Testis (tissue), 3 donors: ENCODE measurements around the gene STK39. TPM values are rescaled to one million over a fixed set of nuclear protein-coding genes. Genes with fewer than 3 reads are reported as not detected.

Experiments
- DNase-seq: peaks from one replicate; pipeline ENCODE4 v3.0.0-alpha.2; 2019
- H3K27ac ChIP-seq, 2 donors: fragments of 200-600 bp; sonication (generic); one replicate each; pipeline ENCODE4 v1.5.1; 2019
- H3K27me3 ChIP-seq: fragments of 200-600 bp; sonication (generic); one replicate; pipeline ENCODE4 v1.5.1; 2019
- H3K36me3 ChIP-seq: fragments of 200-600 bp; sonication (generic); one replicate; pipeline ENCODE4 v1.5.1; 2017; ENCODE audit warnings: low read depth; ENCODE audit errors: missing control alignments
- H3K4me1 ChIP-seq: fragments of 200-600 bp; sonication (generic); one replicate; pipeline ENCODE4 v1.5.1; 2019
- H3K4me3 ChIP-seq, 2 donors: fragments of 200-600 bp; sonication (generic); one replicate each; pipeline ENCODE4 v1.5.1; 2017 to 2019
- H3K9me3 ChIP-seq: fragments of 200-600 bp; sonication (generic); one replicate; pipeline ENCODE4 v1.5.1; 2017
- POLR2A ChIP-seq: fragments of 450-650 bp; IDR thresholded peaks from one replicate; pipeline ENCODE4 v1.6.1; 2017; ENCODE audit warnings: antibody characterized with exemption, mild to moderate bottlenecking, moderate library complexity
- WGBS, 2 donors: methylation state at CpG; one replicate each; pipeline ENCODE4 v1.1.5; 2018; 5-methylcytosine and 5-hydroxymethylcytosine counted together
- intact Hi-C: fragments of 100-400 bp; cut with DNase I; formaldehyde crosslinking; loops from one replicate; pipeline ENCODE4 v1.15.1; 2023; ENCODE audit warnings: low total_unique reads
- polyA plus RNA-seq: library from polyadenylated mRNA; stranded (reverse); fragments of 350-450 nt; fragmentation: Illumina TruSeq; extraction: RNeasy Lipid Tissue Mini Kit (QIAGEN cat#74804); gene quantifications from one replicate; pipeline ENCODE4 v1.2.3, GENCODE V29; 2014; ENCODE audit warnings: low read depth, low replicate concordance; ENCODE audit not compliant: insufficient read depth
- total RNA-seq, 2 donors: library from RNA; depleted of rRNA; stranded (reverse); fragments of >200 nt; gene quantifications; one replicate each; pipeline ENCODE4 v1.2.3, GENCODE V29; 2016
- TF ChIP-seq, protein P1 (sequence below), 3 experiments: fragments of 450-650 bp in 2 of 3; fragments of 200-600 bp in 1 of 3; sonication (generic) in 1 of 3; IDR thresholded peaks; one replicate each; pipeline ENCODE4 v1.5.1; 2016 to 2019; ENCODE audit warnings: antibody characterized with exemption in 3 of 3, mild to moderate bottlenecking in 2 of 3, moderate library complexity in 1 of 3

The STK39 gene
- total and polyA plus RNA-seq, 3 donors from 2014 or later: 26.4 to 70.7 (median 41.8) TPM

DNA sequence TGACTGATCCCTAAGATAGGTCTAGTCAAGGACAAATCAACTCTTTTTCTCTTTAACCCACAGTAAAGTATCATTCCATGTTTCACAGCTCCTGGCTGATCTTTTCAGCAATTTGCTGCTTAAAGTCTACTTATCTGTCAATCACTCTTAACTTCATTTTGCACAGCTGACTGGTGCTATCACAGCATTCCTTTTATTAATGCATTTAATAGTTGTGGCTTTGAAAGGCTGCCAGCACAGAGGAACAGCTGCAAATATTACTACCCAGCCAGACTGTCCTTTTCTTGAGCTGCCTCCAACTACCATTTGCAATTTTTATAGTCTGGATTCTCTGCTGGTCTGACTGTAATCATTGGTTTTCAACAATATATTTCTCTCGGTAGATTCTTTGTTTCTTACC is 303.5 kb downstream of the STK39 start:
- Histone ChIP-seq H3K27ac (no peak overlapping the region), H3K27me3 (no peaks in the 10 kb centered on the region), H3K4me1 (peaks cover 6% of the 10 kb centered on the region), H3K4me3 (no peak overlapping the region), H3K9me3 (no peaks in the 10 kb centered on the region), H3K36me3 (no peaks in the 10 kb centered on the region)
- 67 to 77% methylated on average over 1 of the region's 1 CpG for WGBS, 2 donors
- DNase-seq: no peak
- TF ChIP-seq, protein P1, sequence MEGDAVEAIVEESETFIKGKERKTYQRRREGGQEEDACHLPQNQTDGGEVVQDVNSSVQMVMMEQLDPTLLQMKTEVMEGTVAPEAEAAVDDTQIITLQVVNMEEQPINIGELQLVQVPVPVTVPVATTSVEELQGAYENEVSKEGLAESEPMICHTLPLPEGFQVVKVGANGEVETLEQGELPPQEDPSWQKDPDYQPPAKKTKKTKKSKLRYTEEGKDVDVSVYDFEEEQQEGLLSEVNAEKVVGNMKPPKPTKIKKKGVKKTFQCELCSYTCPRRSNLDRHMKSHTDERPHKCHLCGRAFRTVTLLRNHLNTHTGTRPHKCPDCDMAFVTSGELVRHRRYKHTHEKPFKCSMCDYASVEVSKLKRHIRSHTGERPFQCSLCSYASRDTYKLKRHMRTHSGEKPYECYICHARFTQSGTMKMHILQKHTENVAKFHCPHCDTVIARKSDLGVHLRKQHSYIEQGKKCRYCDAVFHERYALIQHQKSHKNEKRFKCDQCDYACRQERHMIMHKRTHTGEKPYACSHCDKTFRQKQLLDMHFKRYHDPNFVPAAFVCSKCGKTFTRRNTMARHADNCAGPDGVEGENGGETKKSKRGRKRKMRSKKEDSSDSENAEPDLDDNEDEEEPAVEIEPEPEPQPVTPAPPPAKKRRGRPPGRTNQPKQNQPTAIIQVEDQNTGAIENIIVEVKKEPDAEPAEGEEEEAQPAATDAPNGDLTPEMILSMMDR (IDR thresholded peaks at IDR 0.05): no peak
- no peak for TF ChIP-seq POLR2A
- intact Hi-C loops: no loop called here

DNA sequence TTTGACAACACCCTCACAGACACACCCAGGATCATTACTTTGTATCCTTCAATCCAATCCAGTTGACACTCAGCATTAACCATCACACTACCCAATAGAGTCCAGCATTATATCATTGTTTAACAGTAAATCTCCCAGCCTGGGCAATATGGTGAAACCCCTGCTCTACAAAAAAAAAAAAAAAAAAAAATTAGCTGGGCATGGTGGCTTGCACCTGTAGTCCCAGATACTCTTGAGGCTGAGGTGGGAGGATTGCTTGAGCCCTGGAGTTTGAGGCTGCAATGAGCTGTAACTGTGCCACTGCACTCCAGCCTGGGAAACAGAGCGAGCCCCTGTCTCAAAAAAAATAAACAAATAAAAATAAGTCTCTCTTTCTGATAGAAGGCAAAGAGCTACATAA is 304.0 kb downstream of the STK39 start:
- DNase-seq: no peak
- Histone ChIP-seq H3K4me1 (peaks cover 6% of the 10 kb centered on the region), H3K9me3 (no peaks in the 10 kb centered on the region), H3K4me3 (no peak overlapping the region), H3K27me3 (no peaks in the 10 kb centered on the region), H3K27ac (no peak overlapping the region), H3K36me3 (no peaks in the 10 kb centered on the region)
- no peak for TF ChIP-seq POLR2A
- TF ChIP-seq, protein P1 (IDR thresholded peaks at IDR 0.05): no peak
- intact Hi-C loops: no loop called here
- 90 to 92% methylated on average over 1 of the region's 1 CpG for WGBS, 2 donors

DNA sequence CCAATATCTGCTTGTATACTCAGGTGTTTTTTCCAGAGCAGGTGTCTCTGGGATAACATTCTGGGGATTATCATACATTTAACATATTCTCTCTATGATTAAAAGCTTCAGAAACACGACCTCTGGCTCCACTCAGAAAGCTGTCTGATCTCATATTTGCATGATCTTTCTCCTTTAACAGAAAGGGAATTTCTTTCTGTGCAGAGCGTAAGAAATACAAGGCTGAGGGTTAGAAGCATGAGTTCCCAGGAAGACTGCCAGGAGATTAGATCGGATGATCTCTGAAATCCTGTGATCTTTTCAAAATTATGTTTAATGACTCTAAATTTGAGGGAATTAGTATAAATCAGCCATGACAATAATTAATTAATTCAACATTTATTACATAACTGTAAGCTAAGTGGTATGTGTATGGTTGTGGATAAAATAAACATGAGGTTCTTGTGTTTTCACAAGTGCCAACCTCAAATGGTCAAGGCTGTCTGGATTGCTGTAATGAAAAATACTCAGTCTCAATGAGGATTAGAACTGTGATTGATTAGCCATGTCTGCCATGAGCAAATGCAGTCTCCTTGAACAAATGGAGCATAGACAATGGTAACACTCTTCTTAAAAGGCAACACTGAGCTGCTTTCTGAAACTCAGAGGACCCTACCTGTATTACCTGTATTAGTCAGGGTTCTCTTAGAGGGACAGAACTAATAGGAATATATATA is 304.9 kb downstream of the STK39 start:
- H3K27ac ChIP-seq: no peak overlapping the region
- peaks cover 6% of the 10 kb centered on the region for H3K4me1 ChIP-seq
- H3K36me3 ChIP-seq: no peaks in the 10 kb centered on the region
- no peaks in the 10 kb centered on the region for H3K27me3 ChIP-seq
- WGBS, 2 donors: 38 to 50% methylated on average over 3 of the region's 3 CpGs
- no peak for DNase-seq
- H3K9me3 ChIP-seq: no peaks in the 10 kb centered on the region
- intact Hi-C loops: no loop called here
- no peak overlapping the region for H3K4me3 ChIP-seq
- TF ChIP-seq, protein P1 (IDR thresholded peaks at IDR 0.05): no peak
- no peak for TF ChIP-seq POLR2A

DNA sequence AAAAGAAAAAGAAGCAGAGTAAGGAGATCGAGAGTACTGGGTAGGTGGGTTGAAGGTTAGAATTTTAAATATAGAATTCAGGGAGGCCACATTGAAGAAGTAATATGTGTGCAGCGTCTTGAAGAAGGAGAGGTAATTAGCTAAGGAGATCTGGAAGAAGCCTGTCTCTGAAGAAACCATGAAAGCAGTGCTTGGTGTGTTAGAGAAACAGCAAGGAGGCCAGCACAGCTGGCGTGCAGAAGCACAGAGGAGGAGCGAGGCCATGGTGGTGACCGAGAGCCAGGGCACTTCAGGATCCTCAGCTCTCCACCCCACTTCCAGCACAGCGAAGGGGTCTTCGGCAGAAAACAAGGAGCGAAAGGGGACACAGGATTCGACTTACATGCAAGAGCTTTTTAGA is 305.8 kb downstream of the STK39 start:
- WGBS, 2 donors: 32 to 56% methylated on average over 9 of the region's 9 CpGs
- Histone ChIP-seq H3K27ac (no peak overlapping the region), H3K4me1 (peaks cover 6% of the 10 kb centered on the region), H3K4me3 (no peak overlapping the region), H3K27me3 (no peaks in the 10 kb centered on the region), H3K9me3 (no peaks in the 10 kb centered on the region), H3K36me3 (no peaks in the 10 kb centered on the region)
- intact Hi-C loops: no loop called here
- no peak for TF ChIP-seq POLR2A
- TF ChIP-seq, protein P1 (IDR thresholded peaks at IDR 0.05): no peak
- no peak for DNase-seq
